ENCODE measurements around the gene C5orf52. TPM values are rescaled to one million over a fixed set of nuclear protein-coding genes. Genes with fewer than 3 reads are reported as not detected.
A peak's percentile ranks its signal among the peaks of the same experiment; 100 is the strongest.
"Not testable (repeated sequence)": the region's sequence is repeated elsewhere in the genome, so short reads cannot be mapped to it uniquely, and the experiment has no call there.

C5orf52 gene
- total RNA-seq, 2 experiments from 2014 or later, result not detected

- intact Hi-C loops (cut with micrococcal nuclease), result no loop called here
- DNase-seq, result no peak
- H3K27me3 Mint-ChIP-seq (ENCODE audit: low read depth), result no peaks in the 10 kb centered on the region
- no peaks in the 10 kb centered on the region for H3K4me1 Mint-ChIP-seq (ENCODE audit: low read depth)
- no peak overlapping the region for H3K4me3 Mint-ChIP-seq
- CTCF ChIA-PET, result no interaction called here
- H3K9me3 Mint-ChIP-seq, result peaks cover 24% of the 10 kb centered on the region
- peaks cover 12% of the 10 kb centered on the region for H3K36me3 Mint-ChIP-seq (ENCODE audit: low read depth)
- no peak overlapping the region for H3K27ac Mint-ChIP-seq
Measured at GRCh38 chr5:157658893-157659292, 12.4 kb upstream of the C5orf52 start.

GRCh38 chr5:157659868-157660660 is 11.3 kb upstream of the C5orf52 start:
- Mint-ChIP-seq H3K27ac (no peak overlapping the region), H3K27me3 (ENCODE audit: low read depth) (no peaks in the 10 kb centered on the region), H3K4me3 (no peak overlapping the region), H3K4me1 (ENCODE audit: low read depth) (no peaks in the 10 kb centered on the region), H3K9me3 (peaks cover 27% of the 10 kb centered on the region), H3K36me3 (ENCODE audit: low read depth) (peaks cover 11% of the 10 kb centered on the region)
- DNase-seq, result no peak
- intact Hi-C loops (cut with micrococcal nuclease), result no loop called here
- CTCF ChIA-PET, result interaction anchor here (1.4 kb wide), 1 partner anchor 102 kb away, joined by 4 read pairs; no protein-coding TSS in a partner anchor

- intact Hi-C loops (cut with micrococcal nuclease), result loop anchor here (5.0 kb wide), 2 partner anchors 282 to 338 kb away; no protein-coding TSS in a partner anchor
- Mint-ChIP-seq H3K9me3 (peaks cover 9% of the 10 kb centered on the region), H3K4me1 (ENCODE audit: low read depth) (peaks cover 8% of the 10 kb centered on the region), H3K4me3 (no peak overlapping the region), H3K36me3 (ENCODE audit: low read depth) (no peaks in the 10 kb centered on the region), H3K27ac (no peak overlapping the region), H3K27me3 (ENCODE audit: low read depth) (peaks cover 17% of the 10 kb centered on the region)
- CTCF ChIA-PET, result interaction anchor here (0.6 to 6.5 kb wide), 3 partner anchors 16 to 1578 kb away, joined by 3 to 58 read pairs (median 3); partner anchors contain the start of gene LSM11
- no peak for DNase-seq
Measured at GRCh38 chr5:157665467-157666070, 5.8 kb upstream of the C5orf52 start.

- CTCF ChIA-PET, result interaction anchor here (0.7 to 6.5 kb wide), 5 partner anchors 48 to 74 kb away, joined by 3 to 58 read pairs (median 5); partner anchors contain the start of gene LSM11
- Mint-ChIP-seq H3K27ac (no peak overlapping the region), H3K36me3 (ENCODE audit: low read depth) (no peaks in the 10 kb centered on the region), H3K9me3 (peaks cover 8% of the 10 kb centered on the region), H3K27me3 (ENCODE audit: low read depth) (peaks cover 35% of the 10 kb centered on the region), H3K4me1 (ENCODE audit: low read depth) (peaks cover 18% of the 10 kb centered on the region), H3K4me3 (no peak overlapping the region)
- no peak for DNase-seq
- intact Hi-C loops (cut with micrococcal nuclease), result loop anchor here (2.0 to 5.0 kb wide), 3 partner anchors 238 to 341 kb away; no protein-coding TSS in a partner anchor
Measured at GRCh38 chr5:157668356-157668755, 3.0 kb upstream of the C5orf52 start.

- intact Hi-C loops (cut with micrococcal nuclease), result loop anchor here (1.0 to 5.0 kb wide), 5 partner anchors 49 to 342 kb away; partner anchors contain the start of gene LSM11
- H3K27me3 Mint-ChIP-seq (ENCODE audit: low read depth), result peaks cover 35% of the 10 kb centered on the region
- H3K9me3 Mint-ChIP-seq, result peaks cover under 1% of the 10 kb centered on the region
- no peaks in the 10 kb centered on the region for H3K36me3 Mint-ChIP-seq (ENCODE audit: low read depth)
- CTCF ChIA-PET, result interaction anchor here (0.9 to 6.5 kb wide), 8 partner anchors 8 to 73 kb away, joined by 3 to 58 read pairs (median 4); partner anchors contain the start of gene LSM11
- peaks cover 18% of the 10 kb centered on the region for H3K4me1 Mint-ChIP-seq (ENCODE audit: low read depth)
- no peak overlapping the region for H3K27ac Mint-ChIP-seq
- H3K4me3 Mint-ChIP-seq, result no peak overlapping the region
- DNase-seq, result no peak
Measured at GRCh38 chr5:157669701-157670097, 1.6 kb upstream of the C5orf52 start.

- Mint-ChIP-seq H3K4me3 (peak overlapping the region; percentile 73), H3K4me1 (ENCODE audit: low read depth) (peaks cover 18% of the 10 kb centered on the region), H3K36me3 (ENCODE audit: low read depth) (no peaks in the 10 kb centered on the region), H3K27ac (no peak overlapping the region), H3K9me3 (no peaks in the 10 kb centered on the region), H3K27me3 (ENCODE audit: low read depth) (peaks cover 33% of the 10 kb centered on the region)
- no peak for DNase-seq
- intact Hi-C loops (cut with micrococcal nuclease), result no loop called here
- CTCF ChIA-PET, result interaction anchor here (6.5 kb wide), 1 partner anchor 71 kb away, joined by 58 read pairs; the partner anchor contains the start of gene LSM11
Measured at GRCh38 chr5:157671592-157672330, 428 bp downstream of the C5orf52 start.

GRCh38 chr5:157672976-157673375 is 1.6 kb downstream of the C5orf52 start:
- H3K4me3 Mint-ChIP-seq, result no peak overlapping the region
- no peak for DNase-seq

GRCh38 chr5:157674351-157674750 is 3.0 kb downstream of the C5orf52 start:
- CTCF ChIA-PET, result interaction anchor here (3.1 kb wide), 1 partner anchor 69 kb away, joined by 11 read pairs; the partner anchor contains the start of gene LSM11
- H3K4me3 Mint-ChIP-seq; H3K36me3 Mint-ChIP-seq (ENCODE audit: low read depth); intact Hi-C loops (cut with micrococcal nuclease); H3K9me3 Mint-ChIP-seq; DNase-seq; H3K27ac Mint-ChIP-seq: not testable (repeated sequence)
- H3K27me3 Mint-ChIP-seq (ENCODE audit: low read depth), result peaks cover 24% of the 10 kb centered on the region
- H3K4me1 Mint-ChIP-seq (ENCODE audit: low read depth), result peaks cover 18% of the 10 kb centered on the region

More at GRCh38 chr5:157672976-157673375, 1.6 kb downstream of the C5orf52 start:
- Mint-ChIP-seq H3K36me3 (ENCODE audit: low read depth) (no peaks in the 10 kb centered on the region), H3K9me3 (no peaks in the 10 kb centered on the region), H3K27me3 (ENCODE audit: low read depth) (peaks cover 31% of the 10 kb centered on the region), H3K4me1 (ENCODE audit: low read depth) (peaks cover 18% of the 10 kb centered on the region), H3K27ac (no peak overlapping the region)
- CTCF ChIA-PET, result no interaction called here
- intact Hi-C loops (cut with micrococcal nuclease), result no loop called here

- Mint-ChIP-seq H3K4me3 (no peak overlapping the region), H3K36me3 (ENCODE audit: low read depth) (no peaks in the 10 kb centered on the region), H3K27me3 (ENCODE audit: low read depth) (no peaks in the 10 kb centered on the region), H3K27ac (no peak overlapping the region), H3K4me1 (ENCODE audit: low read depth) (no peaks in the 10 kb centered on the region), H3K9me3 (no peaks in the 10 kb centered on the region)
- CTCF ChIA-PET, result no interaction called here
- intact Hi-C loops (cut with micrococcal nuclease), result no loop called here
- DNase-seq, result no peak
Measured at GRCh38 chr5:157677931-157678330, 6.6 kb downstream of the C5orf52 start.

- H3K4me1 Mint-ChIP-seq (ENCODE audit: low read depth), result no peaks in the 10 kb centered on the region
- no peaks in the 10 kb centered on the region for H3K36me3 Mint-ChIP-seq (ENCODE audit: low read depth)
- no peaks in the 10 kb centered on the region for H3K9me3 Mint-ChIP-seq
- intact Hi-C loops (cut with micrococcal nuclease), result no loop called here
- H3K4me3 Mint-ChIP-seq, result no peak overlapping the region
- no peaks in the 10 kb centered on the region for H3K27me3 Mint-ChIP-seq (ENCODE audit: low read depth)
- CTCF ChIA-PET, result no interaction called here
- H3K27ac Mint-ChIP-seq, result no peak overlapping the region
- DNase-seq, result no peak
Measured at GRCh38 chr5:157679801-157680200, 8.5 kb downstream of the C5orf52 start.

GRCh38 chr5:157680239-157680638 is 8.9 kb downstream of the C5orf52 start:
- Mint-ChIP-seq H3K9me3 (no peaks in the 10 kb centered on the region), H3K36me3 (ENCODE audit: low read depth) (no peaks in the 10 kb centered on the region), H3K4me1 (ENCODE audit: low read depth) (no peaks in the 10 kb centered on the region), H3K27me3 (ENCODE audit: low read depth) (no peaks in the 10 kb centered on the region), H3K27ac (no peak overlapping the region), H3K4me3 (no peak overlapping the region)
- intact Hi-C loops (cut with micrococcal nuclease), result no loop called here
- DNase-seq, result no peak
- CTCF ChIA-PET, result interaction anchor here (2.3 kb wide), 1 partner anchor 63 kb away, joined by 7 read pairs; the partner anchor contains the start of gene LSM11

- intact Hi-C loops (cut with micrococcal nuclease), result no loop called here
- Mint-ChIP-seq H3K27ac (no peak overlapping the region), H3K36me3 (ENCODE audit: low read depth) (no peaks in the 10 kb centered on the region), H3K27me3 (ENCODE audit: low read depth) (no peaks in the 10 kb centered on the region), H3K9me3 (no peaks in the 10 kb centered on the region), H3K4me3 (no peak overlapping the region), H3K4me1 (ENCODE audit: low read depth) (no peaks in the 10 kb centered on the region)
- CTCF ChIA-PET, result interaction anchor here (2.3 kb wide), 1 partner anchor 62 kb away, joined by 7 read pairs; the partner anchor contains the start of gene LSM11
- no peak for DNase-seq
Measured at GRCh38 chr5:157681048-157681447, 9.7 kb downstream of the C5orf52 start.
